ENCODE measurements around the gene GLCCI1.

DNA sequence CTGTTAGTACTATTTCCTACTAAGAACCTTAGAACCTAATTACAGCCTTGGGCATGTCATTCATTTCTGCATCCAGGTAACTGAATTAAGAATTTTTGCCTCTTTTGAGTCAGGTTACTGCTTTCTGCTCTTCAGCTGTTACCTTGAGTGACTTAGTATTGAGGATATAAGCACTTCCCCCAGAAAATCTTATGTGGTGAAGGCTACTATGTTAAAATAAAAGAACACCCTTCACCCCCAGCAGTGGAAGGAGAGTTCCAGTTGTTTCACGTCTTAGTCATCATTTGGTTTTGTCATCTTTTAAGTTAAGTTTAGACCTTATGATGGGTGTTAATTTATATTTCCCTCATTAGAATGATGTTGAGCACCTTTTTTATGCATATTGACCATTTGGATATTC is 82.8 kb downstream of the GLCCI1 start:
- TF ChIP-seq, protein P1, sequence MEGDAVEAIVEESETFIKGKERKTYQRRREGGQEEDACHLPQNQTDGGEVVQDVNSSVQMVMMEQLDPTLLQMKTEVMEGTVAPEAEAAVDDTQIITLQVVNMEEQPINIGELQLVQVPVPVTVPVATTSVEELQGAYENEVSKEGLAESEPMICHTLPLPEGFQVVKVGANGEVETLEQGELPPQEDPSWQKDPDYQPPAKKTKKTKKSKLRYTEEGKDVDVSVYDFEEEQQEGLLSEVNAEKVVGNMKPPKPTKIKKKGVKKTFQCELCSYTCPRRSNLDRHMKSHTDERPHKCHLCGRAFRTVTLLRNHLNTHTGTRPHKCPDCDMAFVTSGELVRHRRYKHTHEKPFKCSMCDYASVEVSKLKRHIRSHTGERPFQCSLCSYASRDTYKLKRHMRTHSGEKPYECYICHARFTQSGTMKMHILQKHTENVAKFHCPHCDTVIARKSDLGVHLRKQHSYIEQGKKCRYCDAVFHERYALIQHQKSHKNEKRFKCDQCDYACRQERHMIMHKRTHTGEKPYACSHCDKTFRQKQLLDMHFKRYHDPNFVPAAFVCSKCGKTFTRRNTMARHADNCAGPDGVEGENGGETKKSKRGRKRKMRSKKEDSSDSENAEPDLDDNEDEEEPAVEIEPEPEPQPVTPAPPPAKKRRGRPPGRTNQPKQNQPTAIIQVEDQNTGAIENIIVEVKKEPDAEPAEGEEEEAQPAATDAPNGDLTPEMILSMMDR (IDR thresholded peaks at IDR 0.05; ENCODE audit: low read depth, low read length), result no peak
- TF ChIP-seq POLR2A (IDR thresholded peaks at IDR 0.05; ENCODE audit: extremely low read depth, insufficient read length) (no peak), MYC (IDR thresholded peaks at IDR 0.05; ENCODE audit: low read depth, low read length) (no peak)
